Uterus (tissue), 4 donors: ENCODE data around the gene RANBP17. TPM values are rescaled to one million over a fixed set of nuclear protein-coding genes. Genes with fewer than 3 reads are reported as not detected.

ENCODE experiments used
- DNase-seq, 2 donors: peaks; one replicate each; pipeline ENCODE4 v3.0.0-alpha.2; 2019 to 2020
- H3K27ac ChIP-seq, 2 donors: fragments of 200-600 bp; sonication (generic); 1 replicate in 1 of 2; 2 replicates in 1 of 2; pipeline ENCODE4 v1.5.1; 2016 to 2018
- H3K27me3 ChIP-seq, 2 donors: fragments of 200-600 bp; sonication (generic); one replicate each; pipeline ENCODE4 v1.5.1; 2018 to 2019; ENCODE audit warnings: control low read depth in 1 of 2
- H3K36me3 ChIP-seq, 2 donors: fragments of 200-600 bp; sonication (generic); one replicate each; pipeline ENCODE4 v1.5.1; 2019; ENCODE audit warnings: control low read depth in 1 of 2
- H3K4me1 ChIP-seq, 2 donors: fragments of 200-600 bp; sonication (generic); one replicate each; pipeline ENCODE4 v1.5.1; 2018 to 2019; ENCODE audit warnings: control low read depth in 1 of 2
- H3K4me3 ChIP-seq, 2 donors: fragments of 200-600 bp; sonication (generic); 1 replicate in 1 of 2; 2 replicates in 1 of 2; pipeline ENCODE4 v1.5.1; 2018 to 2019; ENCODE audit warnings: mild to moderate bottlenecking in 1 of 2
- H3K9me3 ChIP-seq, 2 donors: fragments of 200-600 bp; sonication (generic); one replicate each; pipeline ENCODE4 v1.5.1; 2019; ENCODE audit warnings: control low read depth in 1 of 2
- POLR2A ChIP-seq, 2 donors: fragments of 450-650 bp; IDR thresholded peaks; one replicate each; pipeline ENCODE4 v1.6.1; 2016; ENCODE audit warnings: antibody characterized with exemption in 2 of 2, mild to moderate bottlenecking in 1 of 2, moderate library complexity in 1 of 2
- intact Hi-C: fragments of 100-400 bp; cut with DNase I; formaldehyde crosslinking; loops from one replicate; pipeline ENCODE4 v1.15.1; 2023; ENCODE audit warnings: low total_unique reads
- total RNA-seq, 4 donors: library from RNA; depleted of rRNA in 3 of 4; stranded (reverse); fragments of >200 nt in 3 of 4; gene quantifications; one replicate each; pipeline versions ENCODE4 v1.1.0 to v1.2.4, GENCODE V29; 2014 to 2023
- TF ChIP-seq, protein P1 (sequence below), 4 experiments: fragments of 200-600 bp in 2 of 4; fragments of 450-650 bp in 2 of 4; sonication (generic) in 2 of 4; IDR thresholded peaks; one replicate each; pipeline ENCODE4 v1.5.1; 2016 to 2019; ENCODE audit warnings: antibody characterized with exemption in 4 of 4, mild to moderate bottlenecking in 2 of 4, moderate library complexity in 1 of 4
- donor health status: DM: yes; HTN: yes; CAD: no.

The RANBP17 gene
- total RNA-seq, 4 donors from 2014 or later, result 1.8 to 72.8 (median 7.6) TPM

- no peak overlapping the region for H3K27ac ChIP-seq
- H3K4me3 ChIP-seq, result no peak overlapping the region
- intact Hi-C loops, result no loop called here
- no peak for TF ChIP-seq POLR2A (IDR thresholded peaks at IDR 0.05)
- TF ChIP-seq, protein P1, sequence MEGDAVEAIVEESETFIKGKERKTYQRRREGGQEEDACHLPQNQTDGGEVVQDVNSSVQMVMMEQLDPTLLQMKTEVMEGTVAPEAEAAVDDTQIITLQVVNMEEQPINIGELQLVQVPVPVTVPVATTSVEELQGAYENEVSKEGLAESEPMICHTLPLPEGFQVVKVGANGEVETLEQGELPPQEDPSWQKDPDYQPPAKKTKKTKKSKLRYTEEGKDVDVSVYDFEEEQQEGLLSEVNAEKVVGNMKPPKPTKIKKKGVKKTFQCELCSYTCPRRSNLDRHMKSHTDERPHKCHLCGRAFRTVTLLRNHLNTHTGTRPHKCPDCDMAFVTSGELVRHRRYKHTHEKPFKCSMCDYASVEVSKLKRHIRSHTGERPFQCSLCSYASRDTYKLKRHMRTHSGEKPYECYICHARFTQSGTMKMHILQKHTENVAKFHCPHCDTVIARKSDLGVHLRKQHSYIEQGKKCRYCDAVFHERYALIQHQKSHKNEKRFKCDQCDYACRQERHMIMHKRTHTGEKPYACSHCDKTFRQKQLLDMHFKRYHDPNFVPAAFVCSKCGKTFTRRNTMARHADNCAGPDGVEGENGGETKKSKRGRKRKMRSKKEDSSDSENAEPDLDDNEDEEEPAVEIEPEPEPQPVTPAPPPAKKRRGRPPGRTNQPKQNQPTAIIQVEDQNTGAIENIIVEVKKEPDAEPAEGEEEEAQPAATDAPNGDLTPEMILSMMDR (IDR thresholded peaks at IDR 0.05), result no peak
- no peaks in the 10 kb centered on the region for H3K27me3 ChIP-seq
- H3K36me3 ChIP-seq, result no peaks in the 10 kb centered on the region
- no peak for DNase-seq
- no peaks in the 10 kb centered on the region for H3K4me1 ChIP-seq
- H3K9me3 ChIP-seq, result no peaks in the 10 kb centered on the region
These were observed 230.4 kb downstream of the RANBP17 start for GRCh38 chr5:171092194-171092593.

DNA sequence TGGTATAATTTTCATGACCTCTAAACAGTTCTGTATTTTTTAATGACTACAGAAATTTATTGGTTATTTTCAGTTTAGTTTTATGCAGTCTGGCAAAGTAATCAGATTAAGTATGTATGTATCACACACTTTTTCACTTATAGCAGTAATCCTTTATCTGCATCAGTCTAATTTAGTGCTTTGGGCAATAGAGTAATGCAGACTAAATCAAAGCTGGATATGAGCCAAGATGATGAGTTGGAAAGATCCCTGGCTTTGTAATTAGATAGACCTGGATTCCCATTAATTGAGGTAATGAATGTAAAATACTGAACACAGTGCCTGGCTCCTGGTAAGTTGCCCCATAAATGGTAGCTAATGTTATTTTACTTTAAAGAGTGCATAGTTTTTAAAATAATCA, 231.8 kb downstream of the RANBP17 start:
- intact Hi-C loops, result no loop called here
- H3K4me1 ChIP-seq, result no peaks in the 10 kb centered on the region
- no peaks in the 10 kb centered on the region for H3K27me3 ChIP-seq
- TF ChIP-seq, protein P1 (IDR thresholded peaks at IDR 0.05), result no peak
- no peak for TF ChIP-seq POLR2A (IDR thresholded peaks at IDR 0.05)
- H3K4me3 ChIP-seq, result no peak overlapping the region
- no peaks in the 10 kb centered on the region for H3K36me3 ChIP-seq
- H3K9me3 ChIP-seq, result no peaks in the 10 kb centered on the region
- H3K27ac ChIP-seq, result no peak overlapping the region
- DNase-seq, result no peak

- Histone ChIP-seq H3K9me3 (peaks cover 0 to 2% of the 10 kb centered on the region in 2 donors), H3K4me3 (no peak overlapping the region), H3K27ac (no peak overlapping the region), H3K36me3 (no peaks in the 10 kb centered on the region), H3K27me3 (no peaks in the 10 kb centered on the region), H3K4me1 (no peaks in the 10 kb centered on the region)
- intact Hi-C loops, result no loop called here
- TF ChIP-seq, protein P1 (IDR thresholded peaks at IDR 0.05), result no peak
- TF ChIP-seq POLR2A (IDR thresholded peaks at IDR 0.05), result no peak
- DNase-seq, result no peak
These were observed 232.5 kb downstream of the RANBP17 start for GRCh38 chr5:171094356-171094755.

DNA sequence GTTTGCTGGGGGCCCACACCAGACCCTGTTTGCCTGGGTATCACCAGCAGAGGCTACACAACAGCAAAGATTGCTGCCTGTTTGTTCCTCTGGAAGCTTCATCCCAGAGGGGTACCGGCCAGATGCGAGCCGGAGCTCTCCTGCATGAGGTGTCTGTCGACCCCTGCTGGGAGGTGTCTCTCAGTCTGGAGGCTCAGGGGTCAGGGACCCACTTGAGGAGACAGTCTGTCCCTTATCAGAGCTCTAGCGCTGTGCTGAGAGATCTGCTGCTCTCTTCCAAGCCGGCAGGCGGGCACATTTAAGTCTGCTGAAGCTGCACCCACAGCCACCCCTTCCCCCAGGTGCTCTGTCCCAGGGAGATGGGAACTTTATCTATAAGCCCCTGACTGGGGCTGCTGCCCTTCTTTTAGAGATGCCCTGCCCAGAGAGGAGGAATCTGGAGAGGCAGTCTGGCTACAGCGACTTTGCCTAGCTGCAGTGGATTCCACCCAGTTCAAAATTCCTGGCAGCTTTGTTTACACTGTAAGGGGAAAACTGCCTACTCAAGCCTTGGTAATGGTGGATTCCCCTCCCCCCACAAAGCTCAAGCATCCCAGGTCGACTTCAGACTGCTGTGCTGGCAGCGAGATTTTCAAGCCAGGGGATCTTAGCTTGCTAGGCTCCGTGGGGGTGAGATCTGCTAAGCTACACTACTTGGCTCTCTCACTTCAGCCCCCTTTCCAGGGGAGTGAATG, 241.2 kb downstream of the RANBP17 start:
- intact Hi-C loops, result no loop called here
- no peak overlapping the region for H3K4me3 ChIP-seq
- no peaks in the 10 kb centered on the region for H3K4me1 ChIP-seq
- DNase-seq, result no peak
- no peak for TF ChIP-seq POLR2A (IDR thresholded peaks at IDR 0.05)
- TF ChIP-seq, protein P1 (IDR thresholded peaks at IDR 0.05), result no peak
- H3K27me3 ChIP-seq, result no peaks in the 10 kb centered on the region
- H3K9me3 ChIP-seq, result peaks cover 0 to 2% of the 10 kb centered on the region in 2 donors
- no peaks in the 10 kb centered on the region for H3K36me3 ChIP-seq
- no peak overlapping the region for H3K27ac ChIP-seq

DNA sequence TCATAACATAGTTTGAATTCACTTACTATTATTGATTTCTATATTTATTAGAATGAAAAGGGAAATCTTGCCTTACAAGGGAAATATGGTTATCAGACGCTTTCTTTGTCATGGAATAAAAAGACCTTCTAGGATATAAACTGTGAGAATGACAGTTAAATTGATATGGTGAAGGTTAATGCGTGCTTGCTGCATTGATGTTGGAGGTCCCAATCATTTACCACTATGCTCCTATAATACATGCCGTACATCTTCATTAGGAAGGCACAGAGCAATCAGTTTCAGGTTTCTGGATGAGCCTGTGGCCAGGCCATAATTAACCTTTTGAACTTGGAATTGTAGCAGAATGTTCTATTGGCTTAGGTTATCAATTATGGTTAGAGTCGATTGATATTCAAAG, 245.9 kb downstream of the RANBP17 start:
- intact Hi-C loops, result no loop called here
- H3K4me3 ChIP-seq, result no peak overlapping the region
- no peak for TF ChIP-seq POLR2A (IDR thresholded peaks at IDR 0.05)
- TF ChIP-seq, protein P1 (IDR thresholded peaks at IDR 0.05), result no peak

More for the DNA sequence above, 245.9 kb downstream of the RANBP17 start:
- H3K36me3 ChIP-seq, result no peaks in the 10 kb centered on the region
- no peaks in the 10 kb centered on the region for H3K9me3 ChIP-seq
- H3K27me3 ChIP-seq, result no peaks in the 10 kb centered on the region
- no peaks in the 10 kb centered on the region for H3K4me1 ChIP-seq
- DNase-seq, result no peak
- H3K27ac ChIP-seq, result no peak overlapping the region
